MCF 10A (cell line): ENCODE data around the gene ZNF101. TPM values are rescaled to one million over a fixed set of nuclear protein-coding genes. Genes with fewer than 3 reads are reported as not detected.

Experiments used
- BruUV-seq: library from RNA; stranded (reverse); fragments of 400-500 nt; replicated peaks from 2 replicates; lab custom pipeline; 2021; lab: Mats Ljungman, UMichigan
- CTCF ChIA-PET: fragments of 300-600 bp; sonication (Branson Sonifier 250); formaldehyde crosslinking; extraction: SDS; loops from one replicate; lab custom pipeline; 2021; ENCODE audit warnings: antibody characterized with exemption, inconsistent platforms; lab: Yijun Ruan, JAX
- POLR2A ChIA-PET: fragments of 300-600, 350-650 bp; sonication (Branson Sonifier 250); formaldehyde crosslinking; extraction: SDS; loops from one replicate; lab custom pipeline; 2020; ENCODE audit warnings: antibody characterized with exemption, inconsistent platforms; lab: Yijun Ruan, JAX
- DNase-seq: peaks from one replicate; pipeline ENCODE4 v3.0.0-alpha.2; 2018; ENCODE audit not compliant: unreplicated experiment
- H3K27ac Mint-ChIP-seq: one replicate; pipeline ENCODE4 v1.8.0; 2022; ENCODE audit warnings: mild to moderate bottlenecking, low read depth, mixed read lengths; ENCODE audit not compliant: unreplicated experiment
- H3K27me3 Mint-ChIP-seq: one replicate; pipeline ENCODE4 v1.8.0; 2022; ENCODE audit warnings: mixed read lengths; ENCODE audit not compliant: insufficient read depth, unreplicated experiment
- H3K36me3 Mint-ChIP-seq: one replicate; pipeline ENCODE4 v1.8.0; 2022; ENCODE audit warnings: mild to moderate bottlenecking, moderate library complexity, mixed read lengths; ENCODE audit not compliant: insufficient read depth, unreplicated experiment
- H3K4me1 Mint-ChIP-seq: one replicate; pipeline ENCODE4 v1.8.0; 2022; ENCODE audit warnings: mixed read lengths; ENCODE audit not compliant: insufficient read depth, unreplicated experiment
- H3K4me3 Mint-ChIP-seq: one replicate; pipeline ENCODE4 v1.8.0; 2022; ENCODE audit warnings: mild to moderate bottlenecking, moderate library complexity, mixed read lengths; ENCODE audit not compliant: unreplicated experiment
- H3K9me3 Mint-ChIP-seq: one replicate; pipeline ENCODE4 v1.8.0; 2022; ENCODE audit warnings: mixed read lengths; ENCODE audit not compliant: unreplicated experiment
- CTCF ChIP-seq: fragments of 200-600 bp; IDR thresholded peaks from one replicate; pipeline ENCODE4 v1.8.0; 2022; ENCODE audit warnings: antibody characterized with exemption, mild to moderate bottlenecking; ENCODE audit not compliant: unreplicated experiment
- intact Hi-C: fragments of 100-400 bp; cut with micrococcal nuclease; formaldehyde crosslinking; loops from 2 replicates; pipeline ENCODE4 v1.14.1; 2022
- total RNA-seq: library from RNA; stranded (reverse); gene quantifications from 2 replicates; pipeline ENCODE4 v1.2.3, GENCODE V29; 2022

ZNF101 gene
- total RNA-seq, 1 experiment from 2014 or later = 8.6 TPM

- H3K4me3 Mint-ChIP-seq = no peak overlapping the region
- ChIA-PET POLR2A (interaction anchor here (1.3 kb wide), 1 partner anchor 8 kb away, joined by 5 read pairs; no protein-coding TSS in a partner anchor), CTCF (interaction anchor here (0.7 to 8.4 kb wide), 4 partner anchors 10 to 123 kb away, joined by 3 to 55 read pairs (median 14); partner anchors contain the start of genes GMIP and YJEFN3)
- no peaks in the 10 kb centered on the region for H3K9me3 Mint-ChIP-seq
- DNase-seq = no peak
- no TSS peak for BruUV-seq
- no peaks in the 10 kb centered on the region for H3K4me1 Mint-ChIP-seq
- H3K27ac Mint-ChIP-seq = no peak overlapping the region
- H3K36me3 Mint-ChIP-seq = peaks cover 78% of the 10 kb centered on the region
- TF ChIP-seq CTCF = no peak
- intact Hi-C loops = no loop called here
- H3K27me3 Mint-ChIP-seq = no peaks in the 10 kb centered on the region
These were observed 14.2 kb upstream of the ZNF101 start for GRCh38 chr19:19654441-19654840.

DNA sequence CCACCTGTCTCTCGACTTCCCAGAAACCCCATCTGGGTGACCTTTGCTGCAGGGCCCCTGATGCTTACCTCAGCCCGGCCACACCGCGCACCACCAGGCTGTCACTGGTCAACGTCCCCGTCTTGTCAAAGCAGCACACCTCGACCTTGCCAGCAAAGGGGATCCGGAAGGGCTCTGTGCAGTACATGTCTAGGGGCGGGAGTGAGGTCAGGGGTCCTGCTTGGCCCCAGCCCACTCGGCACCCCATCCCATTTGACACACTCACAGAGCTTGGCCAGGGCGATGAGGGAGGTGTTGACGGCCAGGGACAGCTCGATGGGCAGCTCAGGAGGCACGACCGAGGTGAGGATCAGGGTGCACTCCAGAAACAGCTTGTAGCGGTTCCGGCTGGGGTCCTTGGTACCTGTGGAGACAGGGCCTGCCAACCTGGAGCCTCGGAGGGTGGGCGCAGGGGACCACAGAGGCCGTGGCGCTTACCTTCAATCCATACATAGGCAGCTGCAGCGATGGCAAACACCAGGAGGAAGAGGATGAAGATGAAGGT lies 13.5 kb upstream of the ZNF101 start:
- CTCF ChIA-PET = interaction anchor here (0.7 to 1.1 kb wide), 3 partner anchors 11 to 123 kb away, joined by 3 to 6 read pairs (median 4); partner anchors contain the start of gene GMIP
- POLR2A ChIA-PET = interaction anchor here (0.6 kb wide), 1 partner anchor 41 kb away, joined by 3 read pairs; no protein-coding TSS in a partner anchor
- intact Hi-C loops = no loop called here

GRCh38 chr19:19655641-19656343 lies 12.8 kb upstream of the ZNF101 start:
- BruUV-seq = no TSS peak
- peaks cover 77% of the 10 kb centered on the region for H3K36me3 Mint-ChIP-seq
- H3K9me3 Mint-ChIP-seq = no peaks in the 10 kb centered on the region
- CTCF ChIA-PET = interaction anchor here (0.9 to 1.1 kb wide), 2 partner anchors 12 to 123 kb away, joined by 4 to 6 read pairs; partner anchors contain the start of gene GMIP
- intact Hi-C loops = no loop called here
- H3K27ac Mint-ChIP-seq = no peak overlapping the region
- no peak overlapping the region for H3K4me3 Mint-ChIP-seq
- H3K4me1 Mint-ChIP-seq = no peaks in the 10 kb centered on the region
- no peaks in the 10 kb centered on the region for H3K27me3 Mint-ChIP-seq
- POLR2A ChIA-PET = no interaction called here
- no peak for TF ChIP-seq CTCF
- no peak for DNase-seq

More for the DNA sequence above, 13.5 kb upstream of the ZNF101 start:
- BruUV-seq = no TSS peak
- Mint-ChIP-seq H3K4me1 (no peaks in the 10 kb centered on the region), H3K36me3 (peaks cover 84% of the 10 kb centered on the region), H3K27ac (no peak overlapping the region), H3K9me3 (no peaks in the 10 kb centered on the region), H3K27me3 (no peaks in the 10 kb centered on the region), H3K4me3 (no peak overlapping the region)
- no peak for DNase-seq
- no peak for TF ChIP-seq CTCF
